Brain microvascular endothelial cell (primary cell): ENCODE data around the gene COX7B2.
A peak's percentile ranks its signal among the peaks of the same experiment; 100 is the strongest.

Experiments
- DNase-seq: peaks from one replicate; pipeline ENCODE4 v3.0.0-alpha.2; 2020
- H3K27ac ChIP-seq: fragments of 250-450 bp; sonication (Bioruptor Pico); 2 replicates; pipeline ENCODE4 v1.5.1; 2020; ENCODE audit warnings: mild to moderate bottlenecking, moderate library complexity
- H3K27me3 ChIP-seq: fragments of 250-450 bp; sonication (Bioruptor Pico); replicated peaks from 2 replicates; pipeline ENCODE4 v1.5.1; 2020; ENCODE audit warnings: mild to moderate bottlenecking
- H3K36me3 ChIP-seq: fragments of 250-450 bp; sonication (Bioruptor Pico); replicated peaks from 2 replicates; pipeline ENCODE4 v1.5.1; 2020; ENCODE audit warnings: mild to moderate bottlenecking
- H3K4me3 ChIP-seq: 2 replicates; pipeline ENCODE4 v1.5.1; 2011; ENCODE audit warnings: low read depth, mild to moderate bottlenecking, control low read depth, low read length, moderate library complexity
- CTCF ChIP-seq: IDR thresholded peaks from 2 replicates; pipeline ENCODE4 v1.5.1; 2011; ENCODE audit warnings: low read depth, mild to moderate bottlenecking, moderate library complexity, low read length, control low read depth, inconsistent platforms; ENCODE audit errors: missing control alignments
- in situ Hi-C: cut with HindIII; loops from 2 replicates; pipeline ENCODE4 v1.10.0; 2017; ENCODE audit warnings: low sequenced_read_pairs, low pct_ligation_motif_present

Gene COX7B2

GRCh38 chr4:46937493-46937892 is 28.4 kb upstream of the COX7B2 start:
- no peak overlapping the region for H3K27ac ChIP-seq
- in situ Hi-C loops, result no loop called here
- H3K4me3 ChIP-seq, result no peak overlapping the region
- TF ChIP-seq CTCF, result no peak
- no peak for DNase-seq
- no peaks in the 10 kb centered on the region for H3K27me3 ChIP-seq
- H3K36me3 ChIP-seq, result no peaks in the 10 kb centered on the region

- DNase-seq, result no peak
- TF ChIP-seq CTCF, result no peak
- Histone ChIP-seq H3K27me3 (no peaks in the 10 kb centered on the region), H3K27ac (no peak overlapping the region), H3K4me3 (no peak overlapping the region), H3K36me3 (no peaks in the 10 kb centered on the region)
- in situ Hi-C loops, result no loop called here
Observed at GRCh38 chr4:46934726-46935125, 25.7 kb upstream of the COX7B2 start.

DNA sequence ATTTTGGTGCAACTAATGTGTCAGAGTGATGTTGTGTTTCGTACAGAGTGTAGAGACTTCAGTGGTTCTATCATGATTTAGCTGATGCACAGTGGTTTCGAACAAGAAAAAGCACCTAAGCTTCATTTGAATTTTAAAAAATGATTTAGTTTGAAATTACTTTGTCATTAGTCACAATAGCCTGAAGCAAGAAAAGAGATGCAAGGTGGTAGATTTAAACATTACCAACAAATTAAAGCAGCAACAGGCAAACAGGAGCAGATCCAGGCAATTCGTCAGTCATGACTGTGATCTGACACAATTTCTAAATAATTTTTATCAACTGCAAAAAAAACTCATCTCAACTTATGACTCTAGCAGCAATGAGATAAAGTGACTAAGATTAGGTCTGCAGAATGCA is 24.6 kb upstream of the COX7B2 start:
- TF ChIP-seq CTCF, result no peak
- DNase-seq, result no peak
- in situ Hi-C loops, result no loop called here
- no peak overlapping the region for H3K27ac ChIP-seq
- H3K27me3 ChIP-seq, result no peaks in the 10 kb centered on the region
- no peaks in the 10 kb centered on the region for H3K36me3 ChIP-seq
- H3K4me3 ChIP-seq, result no peak overlapping the region

- H3K27me3 ChIP-seq, result no peaks in the 10 kb centered on the region
- no peaks in the 10 kb centered on the region for H3K36me3 ChIP-seq
- peak; percentile 58 for DNase-seq
- H3K4me3 ChIP-seq, result no peak overlapping the region
- no peak overlapping the region for H3K27ac ChIP-seq
- in situ Hi-C loops, result no loop called here
- TF ChIP-seq CTCF, result peak; percentile 85
Observed at GRCh38 chr4:46931981-46932380, 22.9 kb upstream of the COX7B2 start.

- no peak for TF ChIP-seq CTCF
- Histone ChIP-seq H3K27me3 (no peaks in the 10 kb centered on the region), H3K27ac (no peak overlapping the region), H3K4me3 (no peak overlapping the region), H3K36me3 (no peaks in the 10 kb centered on the region)
- in situ Hi-C loops, result no loop called here
- no peak for DNase-seq
Observed at GRCh38 chr4:46930891-46931290, 21.8 kb upstream of the COX7B2 start.

DNA sequence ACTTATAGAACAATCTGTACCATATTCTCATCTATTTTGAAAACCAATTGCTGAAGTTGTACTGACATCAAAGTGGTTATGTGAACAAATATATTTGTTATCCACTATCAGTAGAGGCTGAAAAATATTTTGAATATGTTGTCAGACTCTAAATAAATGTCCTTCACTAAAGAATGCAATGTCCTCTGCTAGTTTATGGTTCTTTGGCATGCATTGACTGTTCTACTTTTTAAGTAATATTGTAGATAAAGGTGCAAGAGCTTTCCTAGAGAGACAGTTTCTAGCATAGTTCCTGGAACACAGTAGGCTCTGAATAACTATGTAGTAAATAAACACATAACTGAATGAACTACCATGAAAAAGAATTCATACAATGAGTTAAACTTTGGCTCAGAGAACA is 18.2 kb upstream of the COX7B2 start:
- no peak for TF ChIP-seq CTCF

More for the DNA sequence above, 18.2 kb upstream of the COX7B2 start:
- Histone ChIP-seq H3K36me3 (no peaks in the 10 kb centered on the region), H3K27ac (no peak overlapping the region), H3K27me3 (no peaks in the 10 kb centered on the region), H3K4me3 (no peak overlapping the region)
- in situ Hi-C loops, result no loop called here
- DNase-seq, result no peak
